GM19238 (cell line): ENCODE results near the gene RAB11FIP5.
"Not testable (repeated sequence)": the region's sequence is repeated elsewhere in the genome, so short reads cannot be mapped to it uniquely, and the experiment has no call there.

Experiments used
- DNase-seq: peaks from one replicate; pipeline ENCODE4 v3.0.0; 2011; ENCODE audit warnings: low spot score; ENCODE audit not compliant: insufficient read length

Gene RAB11FIP5

DNA sequence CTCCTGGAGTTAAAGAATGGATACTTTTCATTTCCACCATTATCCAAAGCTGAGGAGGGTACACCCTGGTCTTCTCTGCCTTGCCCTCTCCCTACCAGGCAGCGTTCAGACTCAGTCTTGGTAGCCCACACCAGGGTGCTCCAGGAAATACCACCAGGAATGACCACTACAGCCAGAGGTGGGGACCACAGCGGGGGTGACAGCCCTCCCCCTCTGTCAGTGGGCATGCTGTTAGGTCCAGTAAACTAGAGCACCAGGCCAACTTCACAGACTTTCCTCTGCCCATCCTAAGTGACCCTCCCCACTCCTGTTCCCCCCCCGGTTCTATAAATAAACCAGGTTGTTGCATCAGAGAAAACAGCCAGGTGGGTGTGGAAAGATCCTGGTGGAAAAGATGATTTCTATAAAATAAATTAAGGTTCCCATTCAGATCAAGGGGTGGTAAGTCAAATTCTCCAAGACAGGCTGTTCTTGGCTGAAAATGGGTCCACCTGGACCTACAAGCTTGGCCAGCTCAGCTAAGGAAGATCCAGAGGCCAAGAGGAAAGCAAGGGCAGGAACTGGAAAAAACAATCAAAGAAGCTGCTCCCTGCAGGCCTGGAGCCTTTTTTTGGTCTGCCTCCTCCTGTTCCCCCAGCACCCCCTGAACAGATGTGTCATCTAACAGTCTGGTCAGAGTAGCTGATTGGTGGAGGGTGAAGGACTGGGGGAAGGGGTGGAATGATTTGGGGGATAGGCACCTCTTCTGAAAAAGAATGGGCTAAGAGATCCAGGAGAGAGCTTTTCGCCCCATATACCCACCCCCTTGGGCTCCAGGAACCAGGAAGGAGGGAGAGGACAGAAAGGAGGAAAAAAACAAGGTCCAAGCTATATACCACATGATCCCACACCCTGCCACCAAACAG, 2.3 kb downstream of the RAB11FIP5 start:
- no peak for DNase-seq

DNA sequence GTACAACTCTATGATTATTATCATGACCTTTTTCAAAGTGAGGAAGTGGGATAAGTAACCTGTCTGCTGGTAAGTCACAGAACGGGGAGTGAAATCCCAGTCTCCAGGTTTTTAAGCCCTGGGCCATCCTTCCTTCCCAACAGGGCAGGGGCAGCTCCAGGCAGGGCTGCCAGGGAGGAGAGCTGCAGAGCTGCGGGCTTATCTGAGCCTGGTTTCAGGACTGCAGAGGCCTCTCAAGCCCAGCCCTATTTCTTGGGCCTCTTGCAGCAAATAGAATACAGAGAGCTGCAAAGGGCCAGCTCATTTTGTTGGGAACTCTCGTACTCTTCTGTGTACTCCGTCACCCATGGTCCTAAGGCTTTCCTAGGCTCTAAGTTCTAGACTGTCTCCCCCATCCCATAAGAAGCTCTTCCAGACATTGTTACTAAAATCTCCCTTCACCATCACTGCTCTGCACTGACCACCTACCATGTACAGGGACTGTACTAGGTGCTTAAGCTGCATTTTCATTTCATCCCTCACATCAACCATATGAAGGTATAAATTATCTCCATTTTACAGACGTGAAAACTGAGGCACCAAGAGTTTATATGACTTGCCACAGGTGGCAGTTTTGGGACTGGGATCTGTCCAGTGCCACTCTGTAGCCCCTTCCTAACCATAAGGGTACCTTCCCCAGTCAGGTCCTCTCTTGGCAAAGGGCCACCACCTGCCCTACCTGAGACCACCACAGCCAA, 3.1 kb downstream of the RAB11FIP5 start:
- DNase-seq = no peak

DNA sequence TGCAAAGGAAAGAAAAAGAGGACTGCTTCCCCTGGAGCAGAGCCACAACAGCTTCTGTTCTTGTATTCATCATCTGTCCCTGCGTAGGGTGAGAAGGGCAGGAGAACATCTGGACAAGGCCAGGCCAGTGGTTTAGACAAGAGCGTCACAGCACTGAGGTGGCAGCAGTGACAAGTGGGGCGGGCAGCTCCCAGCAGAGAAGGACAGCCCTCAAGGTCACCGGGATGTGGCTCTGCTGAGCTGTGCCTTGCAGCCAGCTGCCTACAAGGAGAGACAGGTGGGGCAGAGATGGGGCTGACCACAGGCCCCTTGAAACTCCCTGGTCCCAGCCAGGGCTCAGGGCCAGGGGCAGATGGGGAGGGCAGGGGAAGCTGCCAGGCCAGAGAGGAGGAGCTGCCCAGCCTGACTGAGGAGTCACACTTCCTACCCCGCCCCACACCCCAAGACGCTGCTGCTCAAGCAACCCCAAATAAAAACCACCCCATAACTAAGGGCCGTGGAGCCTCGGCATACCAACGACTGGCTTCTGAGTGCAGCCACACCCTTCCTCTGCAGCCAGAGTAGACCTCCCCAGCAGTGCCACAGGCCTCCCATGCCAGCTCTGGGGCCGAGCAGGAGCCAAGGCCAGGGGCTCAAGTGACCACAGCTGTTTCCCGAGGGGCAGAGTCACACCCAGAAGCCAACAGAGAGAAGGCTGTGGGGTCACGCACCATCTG, 5.4 kb downstream of the RAB11FIP5 start:
- DNase-seq = no peak

- DNase-seq = no peak
These were observed 6.0 kb downstream of the RAB11FIP5 start for GRCh38 chr2:73106791-73107190.

DNA sequence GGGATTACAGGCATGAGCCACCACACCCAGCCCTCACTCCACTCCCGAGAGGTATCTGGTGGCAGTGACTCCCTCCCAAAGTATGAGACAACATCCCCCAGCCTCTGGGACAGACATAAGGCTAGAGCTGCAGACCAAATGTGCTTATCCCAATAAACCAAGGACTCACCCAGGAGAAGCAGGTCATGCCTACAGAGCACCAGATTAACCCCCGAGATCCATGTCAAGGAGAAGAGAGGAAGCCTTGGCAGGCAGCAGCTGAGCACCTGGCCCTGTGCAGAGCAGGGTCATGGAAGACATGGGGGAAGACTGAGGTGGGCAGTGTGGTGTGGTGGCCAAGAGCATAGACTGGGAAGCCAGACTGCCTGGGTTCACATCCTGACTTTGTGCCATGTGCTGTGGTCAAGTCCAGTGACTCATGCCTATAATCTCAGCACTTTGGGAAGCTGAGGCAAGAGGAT, 7.2 kb downstream of the RAB11FIP5 start:
- DNase-seq = no peak

DNA sequence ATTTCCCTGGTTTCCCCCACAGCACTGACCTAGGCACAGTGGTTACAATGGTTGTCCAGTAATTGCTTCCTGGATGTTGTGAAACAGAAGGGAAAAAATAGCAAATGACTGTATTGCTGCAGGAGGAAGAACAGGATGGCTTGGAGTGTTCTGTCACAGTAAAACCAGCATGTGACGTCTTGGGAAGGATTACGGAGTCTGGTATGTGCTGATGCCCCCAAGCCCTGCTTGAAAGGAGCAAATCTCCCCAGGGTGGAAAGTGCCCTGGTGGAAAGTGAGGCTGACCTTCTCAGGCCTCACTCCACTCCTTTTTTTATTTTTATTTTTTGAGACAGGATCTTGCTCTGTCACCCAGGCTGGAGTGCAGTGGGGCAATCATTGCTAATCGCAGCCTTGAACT, 7.8 kb downstream of the RAB11FIP5 start:
- DNase-seq = no peak

DNA sequence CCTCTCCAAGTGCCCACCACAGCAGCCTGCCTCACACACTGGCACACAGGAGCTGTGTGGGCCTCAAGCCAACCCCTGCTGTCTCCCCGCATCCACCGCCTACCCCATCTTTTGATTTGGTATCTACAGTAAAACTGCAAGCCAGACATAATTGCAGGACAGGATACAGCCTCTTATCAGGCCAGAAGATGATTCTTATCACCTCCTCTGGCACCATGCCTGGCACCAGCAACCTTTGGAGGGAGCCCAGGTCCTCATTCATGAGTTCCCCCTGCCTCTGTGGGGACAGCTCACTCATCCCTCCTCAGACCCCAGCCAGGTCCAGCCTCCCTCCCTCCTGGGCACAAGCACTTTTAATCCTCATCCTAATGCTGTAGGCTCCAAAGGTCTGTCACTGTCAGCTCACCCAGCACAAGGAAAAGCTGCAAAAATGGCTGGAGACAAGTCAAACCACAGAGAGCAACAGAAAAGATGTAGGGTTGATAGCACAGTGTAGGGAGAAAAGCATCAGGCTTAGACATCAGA, 9.7 kb downstream of the RAB11FIP5 start:
- DNase-seq = no peak

GRCh38 chr2:73101626-73102256, 11.0 kb downstream of the RAB11FIP5 start:
- DNase-seq = no peak

- no peak for DNase-seq
These were observed 11.8 kb downstream of the RAB11FIP5 start for GRCh38 chr2:73100956-73101355.

DNA sequence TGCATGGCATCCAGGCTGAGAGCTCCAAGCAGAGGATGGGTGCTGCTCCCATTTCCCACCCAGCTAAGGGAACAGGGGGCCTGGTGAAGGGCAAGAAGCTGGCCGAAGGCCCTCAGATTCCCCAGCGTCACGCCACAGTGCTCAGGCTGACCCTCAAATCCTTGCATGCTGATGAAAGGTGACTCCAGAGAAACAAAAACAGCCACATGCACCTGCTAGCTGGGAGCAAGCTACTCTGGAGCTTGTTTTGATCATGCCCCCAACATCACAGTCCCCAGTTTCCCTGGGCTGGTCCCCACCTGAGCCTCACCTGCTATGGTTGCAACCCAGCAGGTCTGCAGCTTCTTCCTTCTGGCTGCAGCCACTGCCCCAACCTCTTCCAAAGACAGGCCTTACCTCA, 13.3 kb downstream of the RAB11FIP5 start:
- no peak for DNase-seq

DNA sequence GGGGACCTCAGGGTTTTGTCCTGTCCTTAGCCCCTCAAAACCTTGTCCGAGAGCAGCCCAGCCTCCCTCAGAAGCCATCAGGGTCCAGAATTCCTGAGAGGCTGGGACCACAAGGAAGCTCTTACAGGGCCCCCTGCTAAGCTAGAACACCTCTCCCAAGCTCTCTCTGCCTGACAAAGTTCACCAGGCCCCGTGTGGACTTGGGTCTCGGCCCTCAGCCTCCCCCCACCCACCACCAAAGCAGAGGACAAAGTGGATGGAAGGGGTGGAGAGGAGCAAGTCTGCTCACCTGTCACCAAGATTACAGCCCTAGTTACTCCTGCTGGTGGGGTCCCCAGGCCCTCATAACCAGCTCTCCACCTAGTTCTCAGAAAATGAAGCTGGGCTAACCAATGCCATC, 16.8 kb downstream of the RAB11FIP5 start:
- no peak for DNase-seq

DNA sequence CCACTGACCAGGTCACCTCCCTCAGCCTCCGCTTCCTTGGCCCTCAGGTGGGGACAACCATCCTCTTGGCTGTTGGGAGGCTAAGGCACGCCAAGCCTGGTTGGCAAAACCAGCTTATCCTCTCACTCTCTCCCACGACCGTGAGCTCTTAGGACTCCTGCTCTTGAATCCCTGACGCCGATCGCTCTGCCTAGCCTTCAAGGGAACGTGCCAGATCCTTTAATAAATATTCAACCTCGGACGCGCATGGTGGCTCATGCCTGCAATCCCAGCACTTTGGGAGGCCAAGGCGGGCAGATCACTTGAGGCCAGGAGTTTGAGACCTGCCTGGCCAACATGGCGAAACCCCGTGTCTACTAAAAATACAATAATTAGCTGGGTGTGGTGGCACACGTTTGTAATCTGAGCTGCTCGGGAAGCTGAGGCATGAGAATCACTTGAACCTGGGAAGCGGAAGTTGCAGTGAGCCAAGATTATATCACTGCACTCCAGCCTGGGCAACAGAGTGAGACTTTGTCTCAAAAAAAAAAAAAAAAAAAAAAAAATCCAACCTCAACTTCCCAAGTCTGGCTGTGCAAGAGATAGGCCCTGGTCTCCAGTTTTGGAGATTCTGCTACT, 19.0 kb downstream of the RAB11FIP5 start:
- DNase-seq = not testable (repeated sequence)

DNA sequence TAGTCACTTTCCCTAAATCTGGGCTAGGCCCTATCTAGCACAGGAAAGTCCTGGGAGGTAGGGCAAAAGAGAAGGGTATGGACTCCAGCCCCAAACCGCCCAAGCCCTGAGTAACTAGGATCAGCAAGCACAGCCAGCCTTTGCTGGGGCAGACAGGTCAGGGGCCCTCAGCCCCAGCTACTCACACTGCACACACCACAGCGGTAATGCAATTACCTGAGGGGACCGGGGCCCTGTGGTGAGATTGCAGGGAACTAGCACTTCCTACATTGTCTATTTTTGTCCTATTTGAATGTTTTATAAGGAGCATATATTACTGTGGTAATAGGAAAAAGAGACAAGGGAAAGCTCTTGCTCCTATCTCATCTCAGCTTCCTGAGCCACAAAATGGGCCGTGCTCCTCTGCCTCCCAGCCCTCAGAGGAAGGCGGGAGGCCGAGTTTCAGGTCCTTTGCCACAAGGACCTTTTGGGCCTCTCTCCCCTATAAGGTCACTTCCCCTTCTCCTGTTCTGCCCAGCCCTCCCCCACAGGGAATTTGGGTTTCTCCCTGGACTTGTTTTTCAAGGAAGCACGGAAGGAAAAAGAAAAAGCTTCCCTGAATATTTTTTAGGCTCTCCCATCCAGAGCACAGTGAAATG, 20.5 kb downstream of the RAB11FIP5 start:
- no peak for DNase-seq

DNA sequence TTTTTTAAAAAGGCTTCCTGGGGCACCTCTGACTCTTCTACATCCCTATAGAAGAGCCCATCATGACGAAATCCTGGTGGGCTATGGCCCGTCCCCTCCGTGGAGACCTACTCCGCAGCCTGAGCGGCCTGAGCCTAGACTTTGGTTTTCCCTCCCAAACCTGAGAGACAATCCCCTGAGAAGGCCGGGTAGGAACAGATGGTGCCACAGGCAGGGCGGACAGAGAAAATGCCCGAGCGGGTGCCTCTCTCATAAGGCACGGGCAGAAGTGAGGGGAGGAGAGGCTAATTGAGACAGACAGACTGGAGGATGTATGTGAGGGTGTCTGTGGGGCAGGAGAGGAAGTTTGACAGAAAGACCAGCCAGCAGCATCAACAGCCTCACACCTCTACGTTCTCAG, 21.1 kb downstream of the RAB11FIP5 start:
- DNase-seq = no peak

DNA sequence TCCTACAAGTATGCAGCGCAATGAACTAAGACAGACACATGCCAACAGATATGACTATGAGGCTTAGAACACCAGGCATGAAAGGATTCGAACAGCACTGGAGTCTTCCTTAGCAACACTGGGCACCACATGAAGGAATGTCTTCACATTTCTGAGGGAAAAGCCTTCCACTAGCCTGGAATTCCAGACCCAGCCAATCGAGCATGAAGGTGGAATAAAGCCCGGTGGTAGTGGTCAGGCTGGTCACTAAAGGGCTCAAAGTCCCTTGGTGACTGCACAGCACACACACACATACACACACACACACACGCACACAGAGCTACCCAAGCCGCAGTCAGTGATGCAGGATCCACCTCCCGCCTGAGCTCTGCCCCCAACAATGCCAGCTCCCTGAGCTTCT, 21.6 kb downstream of the RAB11FIP5 start:
- DNase-seq = no peak

DNA sequence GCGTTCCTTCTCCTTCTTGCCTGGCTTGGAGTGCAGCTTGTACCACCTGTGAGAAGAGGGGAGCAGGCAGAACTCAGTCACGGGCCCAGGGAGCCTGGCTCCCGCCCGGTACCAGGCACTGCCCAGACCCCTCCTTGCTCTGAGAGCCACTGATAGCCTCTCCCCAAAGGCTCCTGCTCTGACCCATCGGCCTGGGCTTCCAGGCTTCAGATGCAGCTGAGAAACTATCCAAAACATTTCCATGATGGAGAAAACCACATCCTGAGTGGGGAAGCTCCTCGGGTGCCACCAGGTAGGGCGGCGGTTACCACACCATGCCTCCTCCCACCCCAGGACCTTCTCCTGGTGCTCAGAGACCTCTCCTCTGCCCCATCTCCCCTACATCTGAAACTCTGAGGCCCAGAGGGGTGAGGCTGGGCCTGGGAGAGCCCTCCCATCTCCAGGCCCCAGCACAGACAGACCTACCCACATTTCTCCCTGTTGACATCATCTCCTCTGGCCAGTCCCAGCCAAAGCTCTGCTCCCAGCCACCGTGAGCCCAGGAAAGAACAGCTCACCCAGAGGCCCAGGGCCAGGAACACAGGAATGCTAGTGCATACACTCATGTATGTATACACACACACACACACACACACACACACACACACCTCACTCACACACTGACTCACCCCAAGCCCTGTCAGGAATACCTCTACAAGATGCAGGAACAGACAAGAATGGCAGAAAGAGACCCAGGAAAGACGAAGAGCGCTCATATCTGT, 23.3 kb downstream of the RAB11FIP5 start:
- no peak for DNase-seq

DNA sequence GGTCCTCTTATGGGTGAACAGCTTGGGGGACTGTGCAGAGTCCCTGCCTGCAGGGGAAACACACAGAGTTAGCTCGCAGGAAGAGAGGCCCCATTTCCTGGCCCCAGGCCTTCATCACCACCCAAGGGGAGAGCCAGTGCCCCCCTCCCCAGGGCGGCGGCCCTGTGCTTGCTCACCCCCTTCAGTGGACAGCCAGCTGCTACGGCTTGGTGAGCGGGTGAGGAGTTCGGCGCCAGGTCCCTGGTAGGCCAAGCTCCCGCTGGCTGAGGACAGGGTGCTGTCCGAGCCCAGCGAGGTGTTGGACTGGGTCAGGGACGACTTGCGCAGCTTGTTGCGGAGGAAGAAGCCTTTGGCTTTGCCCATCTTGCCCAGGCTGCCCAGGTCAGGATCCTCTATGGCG, 24.0 kb downstream of the RAB11FIP5 start:
- DNase-seq = no peak

DNA sequence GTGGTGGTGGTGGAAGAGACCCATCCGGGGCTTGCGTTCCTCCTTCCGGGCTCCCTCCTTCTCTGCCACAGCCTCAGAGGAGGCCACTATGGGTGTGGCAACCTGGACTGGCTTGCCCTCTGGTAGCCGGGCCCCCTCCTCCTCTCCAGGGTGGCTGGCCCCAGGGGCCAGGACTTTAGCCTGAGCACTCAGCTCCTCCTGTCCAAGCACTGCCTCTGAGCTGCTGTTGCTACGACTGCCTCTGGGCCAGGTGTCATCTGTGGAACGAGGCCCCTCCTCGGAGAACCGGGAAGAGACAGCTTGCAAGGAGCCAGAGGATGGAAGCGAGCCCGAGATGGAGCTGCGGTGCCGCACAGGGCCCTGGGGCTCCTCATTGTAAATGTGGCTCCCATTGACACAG, 24.5 kb downstream of the RAB11FIP5 start:
- no peak for DNase-seq

GRCh38 chr2:73087311-73087710, 25.4 kb downstream of the RAB11FIP5 start:
- no peak for DNase-seq

GRCh38 chr2:73085691-73086090, 27.1 kb downstream of the RAB11FIP5 start:
- peak; percentile 74 for DNase-seq
